HG02642 (cell line): ENCODE measurements around the gene CFAP77.
"Not testable (repeated sequence)": the region's sequence is repeated elsewhere in the genome, so short reads cannot be mapped to it uniquely, and the experiment has no call there.

Experiments used
- ATAC-seq: cut with Tn5 transposase; IDR thresholded peaks from one replicate; pipeline ENCODE4 v1.9.1; 2021; ENCODE audit warnings: mild to moderate bottlenecking; ENCODE audit not compliant: unreplicated experiment, poor library complexity

Gene CFAP77

DNA sequence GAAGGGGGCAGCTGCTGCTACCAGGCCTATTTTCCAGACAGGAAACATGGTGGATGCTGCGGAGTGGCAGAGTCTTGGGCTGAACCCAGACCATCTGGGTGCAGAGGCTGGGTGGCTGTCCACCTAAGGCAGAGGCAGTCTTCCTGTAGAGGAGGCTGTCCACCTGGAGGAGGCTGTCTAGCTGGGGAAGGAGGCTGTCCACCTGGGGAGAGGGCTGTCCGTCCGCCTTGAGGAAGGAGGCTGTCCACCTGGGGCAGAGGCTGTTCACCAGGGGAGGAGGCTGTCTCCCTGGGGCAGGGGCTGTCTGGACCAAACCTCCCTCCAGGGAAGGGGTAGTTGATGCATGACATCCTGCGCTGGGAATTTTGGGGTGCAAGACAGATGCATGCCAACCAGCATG, 133.2 kb downstream of the CFAP77 start:
- ATAC-seq, result no peak

DNA sequence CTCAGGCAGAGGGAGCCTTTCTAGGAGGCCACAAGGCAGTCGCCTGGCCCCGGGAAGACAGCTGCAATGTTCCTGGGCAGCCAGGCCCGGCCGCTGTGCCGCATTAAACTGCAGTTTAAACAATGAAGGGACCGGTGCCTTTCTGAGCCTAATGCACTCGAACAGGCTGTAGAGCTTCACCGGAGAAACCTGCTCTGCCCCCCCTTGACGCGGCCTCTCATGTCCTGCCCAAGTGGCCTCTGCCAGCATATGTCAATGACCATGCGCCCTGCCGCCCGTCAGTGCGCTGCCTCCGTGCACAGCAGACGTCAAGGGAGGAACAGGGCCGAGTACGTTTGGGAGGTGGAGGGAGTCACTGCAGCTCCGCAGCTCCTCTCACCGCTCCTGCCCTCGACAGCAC, 133.9 kb downstream of the CFAP77 start:
- no peak for ATAC-seq

DNA sequence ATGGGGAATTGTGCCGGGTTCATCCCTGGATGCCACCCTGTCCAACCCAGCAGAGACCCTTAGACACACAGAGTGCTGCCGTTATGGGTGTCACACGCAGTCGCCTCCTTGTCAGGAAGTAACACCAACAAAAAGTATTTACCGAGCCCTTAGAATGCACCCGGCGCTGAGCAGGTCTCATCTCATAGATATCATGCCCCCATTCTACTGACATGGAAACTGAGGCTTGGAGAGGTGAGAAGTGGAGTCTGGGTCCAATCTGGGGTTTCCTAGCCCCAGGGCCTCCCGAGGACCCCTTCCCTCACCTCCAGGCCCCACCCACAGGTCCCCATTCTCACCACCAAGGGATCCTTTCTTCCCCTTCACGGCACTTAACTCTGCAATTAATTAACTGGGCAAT, 135.6 kb downstream of the CFAP77 start:
- no peak for ATAC-seq

DNA sequence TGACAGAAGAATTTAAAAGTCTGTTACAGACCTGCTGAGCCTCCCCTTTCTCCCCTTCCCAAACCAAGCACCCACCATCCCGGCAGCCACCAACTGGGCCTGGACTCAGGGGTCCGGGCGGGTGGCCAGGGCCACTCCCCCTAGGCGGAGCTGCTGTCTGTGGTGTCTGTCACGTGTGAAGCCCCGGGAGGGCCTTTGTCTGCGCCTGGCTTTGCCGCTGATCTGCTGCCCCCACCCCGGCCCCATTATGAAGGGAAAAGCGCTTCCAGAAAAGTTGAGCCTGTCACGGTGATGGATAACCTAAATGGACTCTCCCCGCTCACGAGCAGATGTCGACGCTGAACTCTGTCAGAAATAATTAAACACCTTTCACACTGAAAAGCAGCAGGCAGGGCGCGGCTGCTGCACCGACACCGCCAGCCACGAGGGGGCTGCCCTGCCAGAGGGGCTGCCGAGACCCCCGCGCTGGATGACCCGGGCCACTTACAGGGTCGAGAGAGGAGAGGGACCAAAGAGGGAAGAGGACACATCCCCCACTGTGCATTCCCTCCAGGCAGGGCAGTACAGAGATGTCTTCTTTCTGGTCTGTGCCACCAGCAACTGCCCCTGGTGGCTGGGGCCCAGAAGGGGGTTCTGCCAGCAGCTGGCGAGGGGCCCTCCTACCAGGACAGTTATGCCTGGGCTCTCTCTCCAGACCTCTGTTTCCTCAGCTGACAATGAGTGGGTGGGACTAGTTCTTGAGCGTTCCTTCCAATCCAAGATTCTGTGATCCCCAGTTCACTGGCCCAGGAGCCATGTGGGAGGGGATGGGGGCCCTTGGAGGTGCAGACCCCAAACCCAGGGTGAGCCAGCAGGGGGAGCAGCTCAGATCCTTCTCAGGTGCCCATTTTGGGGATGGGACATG, 136.4 kb downstream of the CFAP77 start:
- no peak for ATAC-seq

DNA sequence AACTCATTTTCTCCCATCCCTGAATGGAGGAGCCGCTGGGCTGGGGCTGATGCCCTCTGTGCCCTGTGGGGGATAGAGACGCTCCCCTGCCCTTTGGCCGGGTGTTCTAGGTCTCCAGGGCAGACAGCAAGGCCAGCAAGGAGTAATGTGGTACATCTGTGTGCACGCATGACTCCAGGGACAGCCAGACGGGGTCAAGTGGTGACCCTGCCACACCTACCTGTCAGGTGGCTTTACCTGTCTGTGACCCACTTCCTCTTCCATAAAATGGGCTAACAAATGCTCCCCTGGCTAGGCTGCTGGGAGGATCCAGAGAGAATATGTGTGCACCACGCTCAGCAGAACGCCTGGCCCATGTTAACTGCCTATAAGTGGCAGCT, 137.0 kb downstream of the CFAP77 start:
- ATAC-seq, result no peak

DNA sequence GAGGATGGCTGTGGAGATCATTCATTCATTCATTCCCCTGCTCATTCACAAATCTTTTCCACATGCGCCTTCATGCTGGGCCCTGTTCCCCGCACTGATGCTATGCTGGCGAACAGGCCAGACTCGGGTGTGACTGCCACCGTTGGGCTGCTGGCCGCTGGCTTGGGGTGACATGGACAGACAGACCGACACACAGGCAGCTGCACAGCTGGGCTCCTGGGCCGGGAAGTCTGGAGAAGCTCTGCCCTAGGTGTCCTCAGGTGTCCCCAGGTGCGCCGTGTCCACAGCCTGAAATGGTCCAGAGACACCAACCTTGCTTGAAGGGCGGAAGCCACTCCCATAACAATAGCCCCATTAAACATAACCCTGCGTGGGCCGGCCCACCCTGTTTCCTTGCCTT, 137.4 kb downstream of the CFAP77 start:
- ATAC-seq, result no peak

DNA sequence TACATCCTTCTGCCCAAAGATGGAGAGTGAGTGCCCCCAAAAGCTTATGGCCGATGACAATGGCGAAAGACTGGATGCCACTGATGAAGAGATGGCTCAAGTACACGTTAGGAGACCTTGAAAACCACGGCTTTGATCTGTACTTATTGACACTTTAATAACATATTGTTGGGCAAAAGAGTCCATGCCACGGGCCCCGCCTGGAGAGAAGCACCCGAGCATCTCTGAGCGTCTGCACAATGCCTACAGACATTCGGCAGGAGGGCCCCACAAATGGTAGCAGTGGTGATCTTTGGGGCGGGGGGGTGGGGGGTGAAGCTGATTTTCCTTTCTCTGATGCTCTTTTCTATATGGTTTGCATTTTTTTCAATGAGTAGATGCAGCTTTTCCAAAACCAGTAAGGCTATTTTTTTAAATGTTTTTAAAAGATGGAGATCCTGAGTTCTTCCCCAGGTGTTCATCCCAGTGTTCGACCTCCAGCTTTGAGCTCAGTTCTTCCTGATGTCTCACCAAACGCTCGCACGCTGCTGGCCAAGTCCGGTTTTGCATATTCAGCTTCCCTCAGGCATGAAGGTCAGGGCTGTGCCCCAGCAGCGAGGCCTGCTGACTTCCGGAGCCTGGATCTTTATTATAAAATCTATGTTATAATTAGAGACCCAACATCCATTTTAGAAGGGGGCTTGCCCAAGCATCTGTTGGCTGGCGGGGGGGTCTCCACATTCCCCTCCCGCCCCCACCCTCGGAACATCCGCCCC, 138.1 kb downstream of the CFAP77 start:
- no peak for ATAC-seq

DNA sequence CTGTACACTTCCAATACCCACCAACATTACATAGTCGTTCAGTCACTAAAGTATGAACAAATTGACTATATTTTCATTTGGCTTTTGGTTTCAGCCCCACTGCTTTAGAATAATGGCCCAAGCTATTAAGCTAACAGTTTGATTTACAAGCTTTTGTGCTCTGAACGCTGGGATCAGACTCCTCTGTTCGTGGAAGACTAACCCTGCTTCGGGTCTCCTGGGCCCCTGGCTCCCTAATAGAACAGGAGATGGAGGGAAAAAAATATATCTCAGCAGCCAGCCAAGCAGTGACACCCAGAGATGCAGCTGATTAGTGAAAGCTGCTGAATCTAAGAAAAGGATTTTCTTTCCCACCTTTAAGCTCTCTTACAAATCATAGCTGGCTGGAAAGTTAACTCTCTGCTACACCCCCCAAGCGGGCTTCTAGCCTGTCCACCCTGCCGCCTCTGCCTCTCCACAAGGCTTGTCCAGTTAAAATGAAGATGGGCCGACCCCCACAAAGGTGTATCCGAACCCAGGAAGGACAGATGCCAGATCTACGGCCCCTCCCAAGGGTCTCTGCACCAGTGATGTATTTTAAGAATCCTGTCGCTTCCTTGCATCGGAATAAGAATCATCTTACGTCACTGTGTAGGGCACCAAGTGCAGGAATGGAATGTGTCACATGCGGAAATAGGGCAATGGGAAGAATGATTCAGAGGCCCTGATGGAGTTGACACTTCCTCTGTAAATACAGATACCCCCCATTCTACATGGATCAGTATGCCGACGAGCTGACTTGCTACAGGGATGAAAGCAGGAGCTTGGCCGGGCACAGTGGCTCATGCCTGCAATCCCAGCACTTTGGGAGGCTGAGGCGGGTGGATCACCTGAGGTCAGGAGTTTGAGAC, 139.0 kb downstream of the CFAP77 start:
- no peak for ATAC-seq

DNA sequence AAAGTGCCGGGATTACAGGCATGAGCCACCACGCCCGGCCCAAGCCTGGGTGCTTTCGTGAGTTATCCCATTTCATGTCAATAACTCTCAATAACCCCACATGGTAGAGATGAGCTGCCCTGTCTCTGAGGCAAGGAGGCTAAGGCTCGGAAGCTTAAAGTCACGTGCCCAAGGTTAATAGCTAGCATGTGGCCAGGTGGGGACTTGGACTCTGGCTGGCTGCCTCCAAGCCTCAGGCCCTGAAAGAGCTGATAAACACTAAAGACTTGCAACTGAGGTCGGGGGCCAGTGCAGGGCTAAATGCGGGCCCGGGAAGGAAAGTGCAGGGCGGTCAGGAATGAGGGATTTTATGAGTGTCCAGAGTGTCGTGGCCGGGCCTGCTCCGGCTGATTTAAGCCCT, 141.5 kb downstream of the CFAP77 start:
- no peak for ATAC-seq

DNA sequence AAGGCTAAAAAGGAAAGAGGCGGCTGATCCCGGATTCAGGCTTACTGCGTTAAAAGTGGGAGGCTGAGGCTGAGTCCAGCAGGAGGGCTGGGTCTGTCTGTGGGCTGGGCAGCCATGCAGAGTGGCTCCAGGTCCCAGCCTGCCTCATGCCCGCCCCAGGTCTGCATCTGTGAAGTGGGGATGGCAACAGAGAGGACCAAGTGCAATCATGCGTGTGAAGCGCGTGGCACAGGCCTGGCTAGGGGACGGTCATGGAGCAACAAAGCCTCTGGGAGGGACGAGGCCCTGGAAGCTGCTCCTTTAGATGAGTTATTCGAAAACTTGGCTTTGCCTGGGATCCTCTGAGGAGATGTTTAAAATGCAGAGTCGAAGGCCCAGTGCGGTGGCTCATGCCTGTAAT, 142.0 kb downstream of the CFAP77 start:
- ATAC-seq, result no peak

DNA sequence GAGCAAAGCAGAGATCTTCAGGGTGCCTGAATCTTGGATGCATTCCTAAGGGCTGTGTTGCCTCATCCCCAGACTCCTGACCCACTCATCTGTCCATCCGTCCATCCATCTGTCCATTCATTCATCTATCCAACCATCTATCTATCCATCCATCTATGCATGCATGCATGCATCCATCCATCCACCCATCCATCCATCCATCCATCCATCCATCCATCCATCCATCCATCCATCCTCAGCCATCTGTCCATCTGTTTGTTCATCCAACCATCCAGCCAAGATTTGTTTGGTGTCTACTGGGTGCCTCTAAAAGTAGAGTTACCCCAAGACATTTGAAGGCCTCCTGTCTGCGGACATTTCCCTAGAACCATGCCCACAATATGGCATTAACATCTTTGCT, 144.7 kb downstream of the CFAP77 start:
- no peak for ATAC-seq

DNA sequence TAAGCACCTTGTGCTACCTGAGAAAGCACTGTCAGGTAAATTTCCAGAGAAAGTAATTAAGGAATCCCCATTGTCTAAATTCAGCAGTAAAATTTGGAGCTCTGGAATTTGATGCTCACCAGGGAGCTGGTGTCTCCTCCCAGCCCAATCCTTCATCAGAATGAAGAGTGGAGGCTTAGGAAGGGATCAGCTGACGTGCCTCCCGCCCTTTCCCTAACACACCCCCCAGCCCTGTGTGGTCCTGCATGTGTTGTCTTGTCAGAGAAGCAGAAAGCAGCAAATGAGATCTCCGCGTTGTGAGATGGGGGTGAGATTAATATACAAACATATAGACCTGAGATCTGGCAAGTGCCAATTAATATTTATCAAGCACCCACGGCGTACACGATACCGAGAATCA, 145.5 kb downstream of the CFAP77 start:
- no peak for ATAC-seq

DNA sequence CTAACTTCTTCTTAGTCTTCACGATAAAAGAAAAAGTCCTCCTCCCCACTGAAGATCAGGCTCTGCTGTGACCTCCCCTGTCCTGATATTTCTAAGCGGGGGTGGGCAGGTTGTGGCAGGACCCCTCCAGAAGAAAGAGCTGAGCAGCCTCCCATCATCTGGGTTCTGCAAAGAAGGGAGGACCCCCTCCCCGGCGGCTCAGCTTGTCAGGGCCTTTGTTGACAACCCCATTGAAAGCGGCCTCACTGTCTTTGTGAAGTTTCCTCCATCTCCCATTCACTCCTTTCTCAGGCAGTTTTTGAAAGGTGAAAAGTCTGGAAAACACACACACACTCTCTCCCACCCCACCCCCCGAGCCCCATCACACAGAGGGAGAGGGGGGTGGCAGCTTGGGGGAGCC, 146.2 kb downstream of the CFAP77 start:
- no peak for ATAC-seq

DNA sequence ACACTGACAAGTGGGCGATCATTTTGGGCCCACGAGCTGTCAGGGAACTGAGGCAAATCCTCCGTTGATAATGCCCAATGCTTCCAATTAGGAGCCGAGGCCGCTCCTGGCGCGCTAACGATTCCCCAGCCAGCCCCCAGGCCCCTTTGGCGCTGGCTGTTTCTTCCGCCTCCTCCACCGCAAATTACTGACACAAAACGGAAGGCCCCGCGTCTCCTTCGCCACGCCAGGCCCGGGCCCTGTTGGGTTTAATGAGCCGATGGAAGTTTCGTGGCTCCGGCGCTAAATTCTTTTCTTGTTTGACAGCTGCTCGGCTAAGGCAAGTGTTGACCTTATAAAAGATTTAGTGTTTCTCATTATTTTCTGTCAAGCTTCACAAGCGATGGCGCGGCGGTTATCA, 146.7 kb downstream of the CFAP77 start:
- ATAC-seq, result no peak

DNA sequence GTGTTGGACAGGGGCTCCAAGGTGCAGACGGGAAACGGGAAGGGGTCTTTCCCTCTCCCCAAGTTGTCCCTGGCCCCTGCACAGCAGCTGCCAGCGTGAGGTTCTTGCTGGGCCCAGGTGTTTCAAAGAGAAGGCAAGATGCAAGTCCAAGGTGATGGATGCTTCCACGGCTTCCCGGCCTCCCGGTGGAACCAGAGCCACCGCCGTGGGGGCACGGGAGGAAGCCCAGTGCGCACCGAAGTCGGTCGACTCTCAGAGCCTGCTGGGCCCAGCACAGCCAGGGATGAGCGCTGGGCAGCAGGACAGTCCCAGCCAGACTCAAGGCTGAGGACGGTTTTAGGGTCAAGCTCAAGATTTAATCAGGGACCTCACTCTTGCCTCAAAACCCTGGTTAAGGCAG, 147.1 kb downstream of the CFAP77 start:
- no peak for ATAC-seq

DNA sequence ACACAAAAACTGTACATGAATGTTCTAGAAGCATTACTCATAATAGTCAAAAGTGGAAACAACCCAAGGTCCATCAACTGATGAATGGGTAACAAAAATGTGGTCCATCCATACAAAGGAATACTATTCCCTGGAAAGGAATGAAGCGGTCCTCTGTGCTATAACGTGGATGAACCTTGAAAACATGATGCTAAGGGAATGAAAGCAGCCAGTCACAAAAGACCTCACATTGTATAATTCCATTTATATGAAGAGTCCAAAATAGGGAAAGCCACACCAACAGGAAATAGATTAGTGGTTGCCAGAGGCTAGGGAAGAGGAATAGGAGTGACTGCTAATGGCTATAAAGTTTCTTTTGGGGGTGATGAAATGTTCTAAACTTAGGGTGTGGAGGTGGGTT, 149.7 kb downstream of the CFAP77 start:
- no peak for ATAC-seq

DNA sequence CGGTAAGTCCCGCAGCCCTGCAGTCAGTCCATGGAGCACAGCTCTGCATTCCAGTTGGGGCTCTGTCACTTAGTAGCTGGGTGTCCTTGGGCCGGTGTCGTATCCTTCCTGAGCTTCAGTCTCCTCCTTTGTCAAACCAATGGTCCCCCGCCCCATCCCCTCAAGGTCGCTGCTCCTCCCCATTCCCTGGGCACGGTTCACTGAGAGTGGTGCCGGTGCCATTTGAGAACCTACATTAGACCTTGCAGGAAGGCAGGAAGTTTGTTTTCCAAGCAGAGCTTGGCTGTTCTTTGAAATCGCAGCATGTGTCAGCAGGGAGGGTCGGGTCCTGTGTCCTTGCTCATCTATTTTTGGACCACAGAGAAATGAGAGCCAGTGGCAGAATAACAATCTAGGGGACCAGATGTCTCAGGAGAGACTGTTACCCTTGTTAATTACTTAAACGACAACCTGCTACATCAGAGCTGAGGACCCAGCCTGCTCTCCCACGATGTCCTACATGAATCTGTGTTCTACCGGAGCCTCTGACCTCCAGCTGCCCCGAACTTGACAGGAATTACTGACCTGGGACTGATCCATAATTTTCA, 150.7 kb downstream of the CFAP77 start:
- no peak for ATAC-seq

DNA sequence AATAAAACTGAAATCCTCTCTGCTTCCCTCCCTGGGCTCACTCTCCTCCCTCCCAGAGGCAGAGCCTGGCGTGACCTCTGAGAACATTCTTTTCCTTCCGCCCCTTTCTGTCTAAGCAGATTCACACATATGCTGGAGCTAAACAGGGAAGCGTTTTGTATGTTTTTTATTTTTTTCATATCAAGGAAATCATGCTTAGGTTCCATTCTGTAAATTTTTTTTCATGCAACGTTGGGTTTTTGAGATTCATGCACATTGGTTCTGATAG, 152.2 kb downstream of the CFAP77 start:
- ATAC-seq, result no peak

DNA sequence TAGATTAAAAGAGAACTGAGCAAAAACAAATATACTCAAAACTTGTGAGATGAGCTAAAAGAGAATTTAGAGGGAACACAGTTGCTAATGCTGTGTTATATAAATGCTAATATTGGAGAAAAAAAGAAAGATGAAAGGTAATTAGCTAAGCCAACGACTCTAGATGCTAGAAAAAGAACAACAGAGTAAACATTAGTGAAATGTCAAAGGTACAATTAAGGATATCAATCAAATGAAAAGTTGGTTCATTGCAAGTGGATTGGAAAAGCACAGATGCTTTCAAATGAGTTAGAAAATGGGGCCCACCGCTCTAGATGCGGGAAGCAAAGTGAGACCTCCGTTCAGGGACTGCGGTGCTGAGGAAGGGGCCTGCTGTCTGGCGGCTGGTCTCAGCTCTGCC, 154.5 kb downstream of the CFAP77 start:
- ATAC-seq, result no peak

DNA sequence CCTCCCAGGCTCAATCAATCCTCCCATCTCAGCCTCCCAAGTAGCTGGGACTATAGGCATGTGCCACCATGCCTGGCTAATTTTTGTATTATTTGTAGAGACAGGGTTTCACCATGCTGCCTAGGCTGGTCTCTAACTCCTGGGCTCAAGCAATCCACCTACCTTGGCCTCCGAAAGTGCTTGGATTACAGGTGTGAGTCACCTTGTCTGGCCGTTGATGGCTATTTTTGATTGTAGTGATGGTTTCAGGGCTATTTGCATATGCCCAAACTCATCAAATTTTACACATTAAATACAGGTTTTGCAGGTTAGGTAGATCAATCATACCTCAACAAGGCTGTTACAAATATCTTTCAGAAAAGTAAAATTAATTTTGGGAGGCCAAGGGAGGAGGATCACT, 158.8 kb downstream of the CFAP77 start:
- ATAC-seq, result not testable (repeated sequence)
